ENCODE measurements around the gene NHS. TPM values are rescaled to one million over a fixed set of nuclear protein-coding genes. Genes with fewer than 3 reads are reported as not detected.
A peak's percentile ranks its signal among the peaks of the same experiment; 100 is the strongest.

The NHS gene
- total and polyA plus RNA-seq, 2 of the 13 experiments (the other 11 are each of a cell fraction or from before 2014, with no cell fraction given), result 0.02 TPM; not detected in 1

DNA sequence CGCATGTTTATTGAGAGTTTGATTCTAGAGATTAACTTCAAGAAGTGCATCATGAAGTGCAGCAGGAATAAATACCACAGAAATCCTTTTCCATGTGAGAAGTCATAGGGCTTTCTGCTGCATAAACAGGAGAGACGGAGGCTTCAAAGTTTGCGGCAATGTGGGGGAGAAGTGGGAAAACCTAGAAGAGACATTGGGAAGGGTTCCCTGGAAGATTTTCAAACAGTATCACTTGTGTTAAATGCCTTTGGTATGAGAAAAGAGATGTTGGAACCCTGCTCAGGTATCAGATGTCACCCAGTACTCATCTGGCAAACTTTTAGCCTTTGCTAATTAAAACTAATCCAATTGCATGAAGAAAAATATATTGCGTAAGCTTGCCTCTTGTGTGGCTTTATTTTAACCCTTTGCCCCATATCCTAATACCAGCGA, 15.4 kb downstream of the NHS start:
- Histone ChIP-seq H3K4me1 (ENCODE audit: insufficient read depth, low read length) (no peaks in the 10 kb centered on the region), H3K27me3 (ENCODE audit: control insufficient read depth in 1 of 2, insufficient read depth in 2 of 2, low read length in 2 of 2) (no peaks in the 10 kb centered on the region), H4K20me1 (ENCODE audit: insufficient read depth, low read length) (no peaks in the 10 kb centered on the region), H3K36me3 (replicated peaks in 1 of 2; ENCODE audit: control insufficient read depth in 1 of 2, insufficient read depth in 2 of 2, low read length in 2 of 2) (no peaks in the 10 kb centered on the region), H3K4me2 (ENCODE audit: low read depth, low read length) (no peak overlapping the region), H3K9me3 (ENCODE audit: low read length) (no peaks in the 10 kb centered on the region), H3K27ac (ENCODE audit: extremely low read length, insufficient read depth, low read length) (no peak overlapping the region), H3K9ac (ENCODE audit: insufficient read depth, low read depth, low read length) (no peak overlapping the region), H2AFZ (ENCODE audit: low read length) (no peak overlapping the region), H3K4me3 (replicated peaks in 1 of 3; ENCODE audit: insufficient read depth in 1 of 3, low read depth in 2 of 3, low read length in 3 of 3) (no peak overlapping the region), H3K79me2 (ENCODE audit: insufficient read depth, low read length) (no peaks in the 10 kb centered on the region)
- whole genome bisulfite sequencing (ENCODE audit: low lambda C conversion rate), result 65% methylated on average over 5 of the region's 5 CpGs
- intact Hi-C loops (cut with micrococcal nuclease; ENCODE audit: unreplicated experiment) (no loop called here), in situ Hi-C loops (cut with HindIII; ENCODE audit: extremely low pct_ligation_motif_present, low pct_unique_long_range_greater_than_20kb) (no loop called here)
- POLR2A ChIA-PET, result no interaction called here
- no TSS peak for BruUV-seq (replicated peaks)
- CTCF ChIA-PET (ENCODE audit: low intra/inter-chr PET ratio, low total read pairs), result no interaction called here
- no peak for DNase-seq (ENCODE audit: low spot score)
- no peak for FAIRE-seq
- TF ChIP-seq CEBPB (IDR thresholded peaks at IDR 0.05; ENCODE audit: borderline replicate concordance, low read depth, low read length) (peak; percentile 17; the same call in 1 of the 2 replicates), SP4 (CRISPR knock-in tag; IDR thresholded peaks at IDR 0.05) (no peak)
- ATAC-seq, result no peak

- TF ChIP-seq, protein P1, sequence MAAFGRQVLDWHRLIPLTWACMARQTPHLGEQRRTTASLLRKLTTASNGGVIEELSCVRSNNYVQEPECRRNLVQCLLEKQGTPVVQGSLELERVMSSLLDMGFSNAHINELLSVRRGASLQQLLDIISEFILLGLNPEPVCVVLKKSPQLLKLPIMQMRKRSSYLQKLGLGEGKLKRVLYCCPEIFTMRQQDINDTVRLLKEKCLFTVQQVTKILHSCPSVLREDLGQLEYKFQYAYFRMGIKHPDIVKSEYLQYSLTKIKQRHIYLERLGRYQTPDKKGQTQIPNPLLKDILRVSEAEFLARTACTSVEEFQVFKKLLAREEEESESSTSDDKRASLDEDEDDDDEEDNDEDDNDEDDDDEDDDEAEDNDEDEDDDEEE (CRISPR knock-in tag; IDR thresholded peaks at IDR 0.05), result no peak
- TF ChIP-seq, protein P2, sequence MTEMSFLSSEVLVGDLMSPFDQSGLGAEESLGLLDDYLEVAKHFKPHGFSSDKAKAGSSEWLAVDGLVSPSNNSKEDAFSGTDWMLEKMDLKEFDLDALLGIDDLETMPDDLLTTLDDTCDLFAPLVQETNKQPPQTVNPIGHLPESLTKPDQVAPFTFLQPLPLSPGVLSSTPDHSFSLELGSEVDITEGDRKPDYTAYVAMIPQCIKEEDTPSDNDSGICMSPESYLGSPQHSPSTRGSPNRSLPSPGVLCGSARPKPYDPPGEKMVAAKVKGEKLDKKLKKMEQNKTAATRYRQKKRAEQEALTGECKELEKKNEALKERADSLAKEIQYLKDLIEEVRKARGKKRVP (CRISPR knock-in tag; IDR thresholded peaks at IDR 0.05), result no peak
- TF ChIP-seq EHMT2 (IDR thresholded peaks at IDR 0.05; ENCODE audit: borderline replicate concordance, low read depth, low read length) (no peak), POLR2AphosphoS5 (IDR thresholded peaks at IDR 0.05; ENCODE audit: low read depth, low read length) (no peak), PTBP1 (IDR thresholded peaks at IDR 0.05; ENCODE audit: low read depth, low read length, poor library complexity, severe bottlenecking) (no peak), GZF1 (CRISPR knock-in tag; IDR thresholded peaks at IDR 0.05) (no peak), CENPT (CRISPR knock-in tag; IDR thresholded peaks at IDR 0.05; ENCODE audit: low read depth) (no peak), CTCF (CRISPR knock-in tag; IDR thresholded peaks at IDR 0.05) (no peak)
- H4K20me1 ChIP-seq (ENCODE audit: insufficient read depth, low read length), result no peaks in the 10 kb centered on the region
- no peaks in the 10 kb centered on the region for H3K4me1 ChIP-seq (ENCODE audit: insufficient read depth, low read length)
- ChIA-PET POLR2A (no interaction called here), CTCF (ENCODE audit: low intra/inter-chr PET ratio, low total read pairs) (no interaction called here)
- no TSS peak for BruUV-seq (replicated peaks)
- no peaks in the 10 kb centered on the region for H3K36me3 ChIP-seq (replicated peaks in 1 of 2; ENCODE audit: control insufficient read depth in 1 of 2, insufficient read depth in 2 of 2, low read length in 2 of 2)
- H3K27me3 ChIP-seq (ENCODE audit: control insufficient read depth in 1 of 2, insufficient read depth in 2 of 2, low read length in 2 of 2), result no peaks in the 10 kb centered on the region
- no peak overlapping the region for H3K9ac ChIP-seq (ENCODE audit: insufficient read depth, low read depth, low read length)
- intact Hi-C loops (cut with micrococcal nuclease; ENCODE audit: unreplicated experiment) (no loop called here), in situ Hi-C loops (cut with HindIII; ENCODE audit: extremely low pct_ligation_motif_present, low pct_unique_long_range_greater_than_20kb) (no loop called here)
- H3K79me2 ChIP-seq (ENCODE audit: insufficient read depth, low read length), result no peaks in the 10 kb centered on the region
- DNase-seq (ENCODE audit: low spot score), result no peak
- H2AFZ ChIP-seq (ENCODE audit: low read length), result no peak overlapping the region
- 20% methylated on average over 1 of the region's 1 CpG for WGBS (ENCODE audit: low lambda C conversion rate)
- H3K9me3 ChIP-seq (ENCODE audit: low read length), result no peaks in the 10 kb centered on the region
- no peak for ATAC-seq
- FAIRE-seq, result no peak
- no peak overlapping the region for H3K4me3 ChIP-seq (replicated peaks in 1 of 3; ENCODE audit: insufficient read depth in 1 of 3, low read depth in 2 of 3, low read length in 3 of 3)
- H3K27ac ChIP-seq (ENCODE audit: extremely low read length, insufficient read depth, low read length), result no peak overlapping the region
- no peak overlapping the region for H3K4me2 ChIP-seq (ENCODE audit: low read depth, low read length)
These were observed 20.2 kb downstream of the NHS start for GRCh38 chrX:17395154-17395553.
